ENCODE data around the gene VIPR2.

The VIPR2 gene

DNA sequence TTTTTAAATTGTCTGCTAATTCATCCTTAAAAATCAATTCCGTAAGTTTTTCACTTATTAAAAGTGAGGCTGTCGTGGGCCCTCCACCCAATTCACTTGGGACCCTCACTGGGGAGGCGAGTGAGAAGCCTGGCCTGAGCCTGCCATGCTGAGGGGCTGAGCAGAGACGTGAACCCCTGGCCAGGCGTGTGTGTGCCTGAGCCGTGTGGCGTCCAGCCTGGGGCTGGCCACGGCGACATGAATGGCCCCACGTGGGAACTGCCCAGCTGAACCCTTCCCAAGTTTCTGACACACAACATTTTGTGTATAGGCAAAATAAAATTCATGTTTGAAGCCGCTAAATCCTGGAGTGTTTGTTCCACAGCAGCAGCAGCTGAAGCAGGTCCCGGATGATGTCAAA, 13.0 kb upstream of the VIPR2 start:
- DNase-seq = no peak

DNA sequence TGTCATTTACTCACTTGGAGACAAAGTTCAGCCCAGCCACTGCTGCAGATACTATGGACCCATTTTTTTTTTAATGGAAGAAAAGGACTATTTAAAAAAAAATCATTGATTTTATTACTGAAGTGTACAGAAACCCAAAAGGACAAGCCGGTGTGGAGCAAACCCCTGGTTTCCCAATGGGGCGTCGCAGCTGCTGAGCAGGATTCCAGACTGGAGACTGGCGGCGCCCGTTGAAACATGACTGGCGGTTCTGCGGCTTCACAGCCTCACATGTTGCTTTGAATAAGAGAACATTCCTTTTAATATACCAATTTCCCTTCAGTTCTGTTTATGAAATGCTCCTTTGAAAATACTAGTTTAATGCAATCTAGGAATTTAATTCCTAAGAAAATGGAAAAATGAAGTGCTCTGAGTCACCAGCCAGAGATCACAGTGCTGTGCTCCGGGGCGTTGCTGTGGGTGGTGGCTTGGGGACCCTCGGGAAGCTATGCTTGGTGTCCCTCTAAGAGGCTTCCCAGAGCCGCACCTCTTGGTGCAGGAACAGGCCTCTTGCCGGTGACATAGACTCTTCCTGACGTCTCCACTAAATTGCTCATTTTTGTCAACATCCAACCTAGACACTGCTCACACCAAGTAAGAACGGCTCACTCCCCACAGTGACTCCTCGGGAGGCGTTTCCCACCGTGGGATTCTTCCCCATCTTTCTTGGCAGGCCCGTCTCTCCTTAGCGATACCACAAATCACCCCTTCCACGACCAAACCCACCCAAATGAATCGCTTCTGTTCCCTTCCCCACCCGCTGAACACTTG, 12.0 kb upstream of the VIPR2 start:
- no peak for DNase-seq

DNA sequence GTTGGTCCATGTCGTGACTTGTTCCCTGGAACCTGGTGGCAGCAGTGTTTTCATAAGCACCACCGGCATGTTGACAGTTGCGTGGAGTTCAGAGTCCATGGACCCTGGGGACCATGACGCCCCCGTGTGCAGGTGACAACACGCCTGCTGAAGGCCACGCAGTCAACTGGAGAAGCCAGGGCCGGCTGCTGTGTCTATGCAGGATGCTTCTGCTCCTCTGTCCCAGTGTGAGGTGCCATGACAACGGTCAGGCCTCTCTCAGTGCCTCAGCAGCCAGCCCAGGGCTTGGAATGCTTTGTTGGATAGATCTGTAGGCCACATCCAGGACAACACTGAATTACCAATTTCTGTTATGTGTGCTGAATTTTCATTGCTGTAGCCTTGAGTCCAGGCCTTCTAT, 10.7 kb upstream of the VIPR2 start:
- no peak for DNase-seq

DNA sequence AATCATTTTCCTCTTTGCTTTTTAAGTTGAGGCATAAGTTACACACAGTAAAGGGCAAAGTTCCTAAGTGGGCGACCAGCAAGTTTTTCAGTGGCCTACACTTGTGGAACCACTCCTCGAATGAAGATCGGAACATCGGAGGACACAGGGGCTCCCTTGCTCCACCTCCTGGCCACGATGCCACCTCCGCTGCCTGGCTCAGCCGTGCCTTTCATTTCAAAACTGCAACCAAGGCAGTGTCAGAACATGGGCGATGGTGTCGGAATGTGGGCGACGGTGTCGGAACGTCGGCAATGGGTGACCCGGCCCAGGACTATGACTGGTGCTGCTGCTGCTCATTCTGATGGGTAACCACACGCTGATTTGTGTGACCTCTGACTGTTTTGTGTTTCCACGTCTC, 9.6 kb upstream of the VIPR2 start:
- DNase-seq = no peak

DNA sequence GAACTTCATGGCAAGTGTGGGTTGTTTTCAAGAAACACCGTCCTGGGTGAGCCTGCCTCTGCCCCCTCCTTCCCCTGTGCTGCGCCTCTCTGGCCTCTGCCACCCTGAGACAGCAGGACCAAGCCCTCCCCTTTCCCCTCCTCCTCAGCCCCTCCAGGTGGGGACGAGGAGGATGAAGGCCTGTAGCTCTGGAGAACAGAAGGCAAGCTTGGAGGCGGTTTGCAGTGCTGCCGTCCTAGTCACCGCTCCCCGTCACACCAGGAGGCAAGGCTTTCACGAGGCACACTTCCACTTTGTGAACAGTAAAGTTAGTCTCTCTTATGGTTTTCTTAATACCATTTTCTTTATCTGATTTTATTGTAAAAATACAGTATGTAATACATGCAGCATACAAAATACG, 8.8 kb upstream of the VIPR2 start:
- no peak for DNase-seq

DNA sequence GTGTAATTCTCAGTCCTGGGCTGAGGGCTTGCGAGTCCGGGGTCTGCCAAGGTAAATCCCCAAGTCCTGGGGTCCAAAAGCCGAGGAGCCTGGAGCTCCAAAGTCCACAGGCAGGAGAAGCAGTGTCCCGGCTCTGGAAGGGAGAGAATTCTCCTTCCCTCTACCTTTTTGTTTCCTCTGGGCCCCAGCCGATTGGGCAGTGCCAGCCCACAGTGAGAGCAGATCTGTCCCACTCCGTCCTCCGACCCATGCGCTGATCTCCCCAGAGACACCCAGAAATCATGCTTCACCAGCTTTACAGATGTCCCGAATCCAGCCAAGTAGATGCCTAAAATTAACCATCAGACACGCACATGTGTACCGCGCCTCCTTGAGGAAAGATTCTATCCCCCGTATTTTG, 8.1 kb upstream of the VIPR2 start:
- no peak for DNase-seq

DNA sequence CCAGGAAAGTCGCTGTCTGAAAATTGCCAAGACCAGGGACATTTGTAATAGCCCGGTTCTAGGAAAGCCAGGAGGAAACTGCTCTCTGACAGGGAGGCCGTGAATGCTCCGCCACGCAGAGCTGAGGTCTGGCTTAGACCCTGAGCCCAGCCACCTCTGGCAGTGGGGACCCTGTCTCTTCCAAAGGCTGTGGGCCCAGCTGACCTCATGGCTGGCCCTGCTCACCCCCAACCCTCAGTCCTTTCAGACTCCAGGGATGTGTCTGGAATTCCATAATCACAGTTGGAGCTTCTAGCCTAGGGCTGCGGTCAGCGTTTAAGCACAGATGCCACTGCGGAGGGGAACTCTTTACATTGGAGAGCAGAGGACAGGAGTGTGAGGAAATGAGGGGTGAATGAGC, 6.6 kb upstream of the VIPR2 start:
- no peak for DNase-seq

DNA sequence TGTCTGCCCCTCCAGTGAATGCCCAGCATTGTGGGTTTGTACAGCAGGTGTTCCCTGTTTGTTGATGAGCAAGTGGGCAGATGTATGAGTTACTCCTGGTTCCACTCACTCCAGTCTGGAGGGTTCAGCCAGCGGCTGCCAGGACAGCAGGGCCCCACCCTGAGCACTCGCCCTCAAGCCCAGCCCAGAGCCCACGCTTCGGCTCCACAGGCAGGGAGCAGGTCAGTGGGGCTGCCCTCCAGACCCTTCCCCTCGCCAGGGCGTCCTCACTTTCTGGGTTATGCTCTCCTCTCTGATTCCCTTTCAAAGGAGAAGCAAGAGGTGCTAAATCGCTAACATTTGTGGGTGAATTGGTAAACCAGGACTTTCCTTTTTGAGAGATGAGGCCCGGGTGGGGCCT, 4.8 kb upstream of the VIPR2 start:
- no peak for DNase-seq

DNA sequence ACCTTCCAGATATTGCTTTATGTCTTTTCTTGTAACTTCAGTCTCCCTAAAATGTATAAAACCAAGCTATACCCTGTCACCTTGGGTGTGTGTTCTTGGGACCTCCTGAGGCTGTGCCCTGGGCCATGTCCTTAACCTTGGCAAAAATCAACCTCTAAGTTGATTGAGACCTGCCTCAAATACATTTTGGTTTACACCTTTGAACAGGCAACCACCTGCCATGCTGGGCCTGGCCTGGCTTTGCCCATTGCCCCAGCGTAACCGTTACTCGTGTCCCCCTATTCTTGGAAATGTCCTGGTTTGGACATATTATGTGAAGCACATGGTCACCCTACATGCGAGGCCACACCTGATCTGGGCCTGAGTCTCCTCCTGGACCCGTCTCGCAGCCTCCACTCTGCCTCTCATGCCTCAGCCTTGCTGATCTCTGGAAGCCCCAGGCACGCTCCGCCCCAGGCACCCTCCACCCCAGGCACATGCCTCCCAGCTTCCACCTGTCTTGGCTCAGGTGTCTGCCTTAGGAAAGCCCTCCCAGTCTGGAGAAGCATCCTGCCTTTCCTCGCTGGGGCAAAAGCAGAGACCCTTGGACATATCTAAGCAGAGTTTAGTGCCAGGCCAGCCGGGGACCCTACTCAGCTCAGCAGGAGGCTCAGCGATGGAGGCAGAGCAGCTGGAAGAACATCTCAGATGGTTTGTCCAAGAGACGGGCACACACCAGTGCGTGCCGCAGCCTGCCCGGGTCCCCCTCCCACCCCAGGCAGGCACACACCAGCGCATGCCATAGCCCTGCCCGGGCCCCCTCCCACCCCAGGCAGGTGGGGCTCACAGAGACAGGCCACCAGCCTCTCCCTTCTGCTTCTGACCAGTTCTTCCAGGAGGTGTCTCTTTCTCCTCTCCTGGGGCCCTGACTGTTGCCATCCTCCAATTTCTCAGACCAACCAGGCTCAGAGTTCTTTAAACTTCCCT, 4.0 kb upstream of the VIPR2 start:
- DNase-seq = no peak

DNA sequence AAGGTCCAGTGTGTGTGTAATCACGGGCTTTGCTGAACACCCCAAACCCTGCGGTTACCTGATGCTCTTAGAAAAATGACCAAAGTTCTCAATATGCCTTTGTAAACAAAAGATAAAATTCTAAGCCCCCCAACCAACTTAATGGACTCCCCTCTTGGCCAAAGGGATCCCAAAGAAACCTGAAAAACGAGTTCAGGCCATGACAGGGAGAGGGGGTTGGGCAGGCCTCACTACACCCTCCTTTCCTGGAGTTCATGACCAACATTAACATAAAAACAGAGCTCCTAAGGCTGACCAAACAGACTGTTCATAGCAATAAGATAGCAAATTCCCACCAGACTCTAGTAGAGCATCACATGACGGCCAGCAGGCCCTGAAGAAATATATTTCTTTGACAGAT, 3.0 kb upstream of the VIPR2 start:
- no peak for DNase-seq

DNA sequence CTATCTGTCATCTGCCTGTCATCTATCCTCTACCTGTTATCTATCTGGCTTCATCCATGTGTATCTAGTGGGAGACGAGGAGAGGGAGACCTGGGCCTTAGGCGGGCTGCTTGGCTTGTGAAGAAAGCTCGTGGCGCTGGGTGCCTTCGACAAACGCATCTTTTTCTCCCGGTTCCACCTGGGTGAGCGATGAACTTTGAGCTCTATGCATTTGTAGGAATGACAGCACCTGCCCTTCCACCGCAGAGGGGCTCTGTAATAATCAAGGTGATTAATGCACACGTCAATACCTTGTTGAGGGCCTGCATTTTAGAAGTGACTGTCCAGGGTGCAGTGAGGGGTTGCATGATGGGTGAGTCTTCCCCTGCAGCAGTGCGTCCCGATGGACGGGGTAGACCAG, 2.6 kb upstream of the VIPR2 start:
- no peak for DNase-seq

DNA sequence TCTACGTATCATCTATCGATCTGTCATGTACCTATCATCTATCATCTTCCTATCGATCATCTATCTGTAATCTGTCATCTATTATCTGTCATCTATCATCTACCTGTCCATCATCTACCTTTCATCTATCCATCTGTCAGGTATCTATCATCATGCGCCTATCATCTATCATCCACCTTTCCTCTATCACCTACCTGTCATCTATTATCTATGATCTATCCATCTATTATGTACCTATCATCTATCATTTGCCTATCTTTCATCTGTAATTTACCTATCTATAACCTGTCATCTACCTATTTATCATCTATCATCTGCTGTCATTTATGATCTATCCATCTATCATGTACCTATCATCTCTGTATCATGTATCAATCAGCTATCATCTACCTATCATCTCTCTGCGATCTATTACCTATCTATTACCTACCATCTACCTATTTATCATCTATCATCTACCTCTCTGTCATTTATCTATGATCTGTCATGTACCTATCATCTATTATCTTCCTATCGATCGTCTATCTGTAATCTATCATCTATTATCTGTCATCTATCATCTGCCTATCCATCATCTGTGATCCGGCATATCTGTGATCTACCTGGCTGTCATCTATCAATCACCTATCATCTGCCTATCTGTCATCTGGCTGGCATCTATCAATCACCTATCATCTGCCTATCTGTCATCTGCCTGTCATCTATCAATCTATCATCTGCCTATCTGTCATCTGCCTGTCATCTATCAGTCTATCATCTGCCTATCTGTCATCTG, 1.6 kb upstream of the VIPR2 start:
- DNase-seq = no peak

DNA sequence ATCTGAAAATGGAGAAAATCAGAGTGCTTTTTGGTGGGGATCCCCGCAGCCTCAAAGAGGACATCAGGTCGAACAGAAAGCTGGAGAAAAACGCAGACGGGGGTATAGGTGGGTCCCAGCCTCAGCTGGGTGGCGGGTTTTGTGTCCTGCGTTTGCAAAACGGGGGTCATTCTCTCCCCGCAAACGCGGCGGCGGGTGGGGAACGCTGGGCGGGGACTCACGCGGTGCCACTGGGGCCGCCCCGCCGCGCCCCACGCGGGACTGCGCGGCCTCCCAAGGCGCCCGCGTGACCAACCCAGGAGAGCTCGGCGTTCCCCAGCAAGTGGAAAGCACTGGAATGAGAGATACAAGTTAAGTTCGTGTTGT, 806 bp upstream of the VIPR2 start:
- no peak for DNase-seq

DNA sequence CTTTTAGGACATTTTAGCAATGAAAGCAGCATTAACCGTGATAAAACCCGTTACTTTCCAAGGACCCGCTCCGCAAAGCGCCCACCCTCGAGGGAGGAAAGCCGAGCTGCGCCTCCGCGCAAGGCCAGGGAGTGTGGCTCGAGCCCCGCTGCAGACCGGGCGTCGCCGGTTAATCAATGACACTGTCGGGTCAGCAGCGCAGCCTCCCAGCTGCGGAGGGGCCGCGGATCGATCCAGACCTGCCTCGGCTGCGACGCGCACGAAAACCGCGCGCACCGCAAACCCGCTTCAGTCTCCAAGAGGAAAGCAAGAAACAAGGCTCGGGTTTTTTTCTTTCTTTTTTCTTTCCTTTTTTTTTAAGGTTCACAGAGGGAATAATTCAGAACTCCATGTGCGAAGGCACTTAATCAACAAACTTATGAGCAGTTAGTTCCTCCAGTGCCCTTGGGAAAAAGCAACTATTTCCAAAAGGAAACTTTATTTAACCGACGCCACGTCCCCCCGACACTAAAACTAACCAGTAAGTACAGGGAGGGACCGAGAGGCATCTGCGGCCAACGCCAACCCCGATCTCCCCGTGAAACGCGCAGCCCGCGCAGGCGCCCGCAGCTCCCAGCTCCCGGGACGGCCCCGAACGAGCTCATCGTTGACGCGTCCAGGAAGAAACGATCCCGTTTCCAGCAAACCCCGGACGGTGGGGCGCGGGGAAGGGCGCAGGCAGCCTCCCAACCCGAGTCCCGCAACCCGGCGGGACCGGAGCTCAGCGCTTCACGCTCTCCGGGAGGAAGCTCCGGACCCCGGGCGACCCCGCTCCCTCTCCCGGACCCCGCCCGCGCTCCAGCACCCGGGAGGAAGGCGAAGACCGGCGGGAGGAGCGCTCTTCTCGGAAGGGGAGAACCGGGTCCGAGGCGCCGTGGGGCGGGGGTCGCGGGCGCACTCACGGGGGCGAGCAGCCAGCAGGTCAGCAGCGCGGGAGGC, 598 bp downstream of the VIPR2 start:
- DNase-seq = no peak

DNA sequence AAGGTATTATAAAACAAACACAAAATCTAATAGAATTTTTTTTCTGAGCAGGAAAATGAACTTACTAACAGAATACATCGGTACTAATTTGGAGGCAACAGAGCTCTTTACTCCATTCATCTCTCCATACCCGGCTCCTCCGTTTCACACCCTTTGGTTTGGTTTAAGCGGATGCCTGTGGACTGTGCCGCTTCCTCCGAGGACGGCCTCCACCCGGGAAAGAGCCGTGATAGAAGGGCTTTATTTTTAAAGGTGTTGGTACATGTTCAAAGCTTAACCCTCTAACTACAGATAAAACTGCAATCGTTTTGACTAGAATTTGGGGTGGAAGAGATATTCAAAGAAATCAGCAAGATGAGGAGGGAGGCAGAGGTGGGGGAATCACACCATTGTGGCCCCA, 1.9 kb downstream of the VIPR2 start:
- no peak for DNase-seq

DNA sequence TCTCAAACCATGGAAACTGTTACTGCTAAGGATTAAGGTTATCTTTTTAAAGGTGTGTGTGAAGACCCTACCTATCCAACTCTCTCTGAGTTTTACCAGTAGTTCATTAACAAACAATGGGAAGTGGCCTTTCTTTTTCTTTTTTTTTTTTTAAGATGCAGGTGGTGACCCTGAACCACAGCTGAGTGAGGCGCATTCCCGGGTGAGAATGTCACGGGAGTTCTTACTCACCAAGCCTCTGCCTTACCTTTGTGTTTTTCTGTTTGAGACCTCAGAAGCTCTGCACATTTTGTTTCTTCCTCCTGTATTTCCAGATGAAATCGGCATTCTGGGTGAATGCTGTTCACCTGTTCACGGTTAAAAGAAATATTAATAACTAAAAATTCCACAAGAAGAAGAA, 2.5 kb downstream of the VIPR2 start:
- DNase-seq = no peak

DNA sequence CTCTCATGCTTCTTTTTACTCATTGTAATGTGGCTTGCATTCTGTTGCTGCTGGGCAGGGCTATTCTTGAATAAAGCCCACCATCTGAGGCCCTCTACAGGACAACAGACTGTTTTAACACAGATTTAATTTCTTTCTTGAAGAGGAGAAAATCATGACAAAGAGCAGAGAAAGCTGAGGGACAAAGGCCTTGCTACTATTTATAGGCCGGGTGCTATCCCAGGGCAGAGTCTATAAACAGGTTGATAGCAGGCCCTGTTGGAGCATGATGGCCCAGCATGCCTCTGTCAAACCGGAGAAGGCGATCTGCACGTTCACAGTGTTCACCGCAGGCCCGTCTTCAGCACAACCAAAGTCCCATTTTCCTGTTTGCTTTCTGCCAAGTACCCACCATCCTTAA, 3.0 kb downstream of the VIPR2 start:
- no peak for DNase-seq

DNA sequence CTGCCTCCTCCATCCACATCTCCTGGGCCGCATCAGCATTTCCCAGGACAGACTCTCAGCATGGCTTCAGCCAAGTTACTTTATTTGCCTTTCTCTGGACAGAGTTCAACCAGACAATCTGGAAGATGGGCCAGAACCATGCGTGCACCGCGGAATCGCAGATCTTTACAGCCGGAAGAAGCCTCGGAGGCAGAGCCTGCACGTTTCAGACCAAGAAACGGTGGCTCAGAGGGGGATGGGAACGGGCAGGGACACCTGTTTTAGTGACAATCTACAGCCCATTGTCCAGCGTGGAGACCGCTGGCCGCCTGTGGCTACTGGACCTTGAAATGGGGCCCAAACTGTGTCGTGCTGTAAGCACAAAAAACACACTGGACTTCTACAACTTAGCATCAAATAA, 3.5 kb downstream of the VIPR2 start:
- no peak for DNase-seq

DNA sequence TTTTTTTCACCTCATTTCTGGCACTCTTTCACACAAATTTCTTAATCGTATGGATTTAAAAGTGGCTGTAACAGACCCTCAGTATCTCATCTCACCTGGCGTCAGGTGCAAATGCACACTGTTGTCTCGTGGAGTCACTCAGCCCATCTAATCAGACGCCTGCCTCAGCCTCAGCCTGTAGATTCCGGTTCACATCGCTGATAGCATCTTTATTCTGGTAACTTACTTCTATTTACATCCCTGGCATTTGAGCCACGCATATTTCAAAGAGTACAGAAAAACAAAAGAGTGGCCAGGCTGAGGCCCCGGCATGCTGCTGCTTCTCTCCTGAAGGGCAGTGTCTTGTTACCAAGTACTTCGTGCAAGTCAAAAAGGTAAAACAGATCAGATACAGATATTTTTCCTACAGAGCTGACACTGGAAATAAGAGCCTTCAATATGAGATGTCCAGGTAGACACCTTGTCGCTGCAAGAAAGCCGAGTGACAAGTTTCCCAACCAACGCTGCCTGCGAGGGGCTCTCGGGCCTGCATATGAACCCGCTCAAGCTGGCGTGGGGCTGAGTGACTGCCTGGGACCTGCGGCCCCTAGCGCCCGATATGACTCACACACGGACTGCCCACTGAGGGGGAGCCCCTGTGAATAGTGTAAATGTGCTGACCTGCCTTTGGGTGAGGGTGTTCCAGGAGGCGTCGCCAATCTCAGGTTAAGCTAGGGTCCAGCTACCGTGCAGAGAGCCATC, 4.3 kb downstream of the VIPR2 start:
- no peak for DNase-seq

DNA sequence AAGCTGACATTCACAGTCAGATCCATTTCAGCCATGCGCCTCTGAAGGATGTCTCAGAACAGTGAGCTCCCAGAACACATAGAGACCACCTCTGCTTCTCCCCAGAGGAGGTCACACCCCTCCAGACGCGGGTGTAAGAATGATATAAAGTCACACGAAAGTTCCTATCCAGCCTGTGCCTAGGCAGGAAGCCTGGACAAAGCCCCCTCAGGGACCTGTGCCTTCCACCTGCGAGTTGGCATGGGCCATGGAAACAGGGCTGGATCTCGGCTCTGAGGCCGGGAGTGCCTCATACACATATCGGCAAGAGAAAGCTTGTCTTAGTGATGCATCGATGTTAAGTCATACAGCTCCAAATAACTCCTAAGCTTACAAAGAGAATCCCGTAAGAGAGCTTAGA, 5.0 kb downstream of the VIPR2 start:
- DNase-seq = no peak

DNA sequence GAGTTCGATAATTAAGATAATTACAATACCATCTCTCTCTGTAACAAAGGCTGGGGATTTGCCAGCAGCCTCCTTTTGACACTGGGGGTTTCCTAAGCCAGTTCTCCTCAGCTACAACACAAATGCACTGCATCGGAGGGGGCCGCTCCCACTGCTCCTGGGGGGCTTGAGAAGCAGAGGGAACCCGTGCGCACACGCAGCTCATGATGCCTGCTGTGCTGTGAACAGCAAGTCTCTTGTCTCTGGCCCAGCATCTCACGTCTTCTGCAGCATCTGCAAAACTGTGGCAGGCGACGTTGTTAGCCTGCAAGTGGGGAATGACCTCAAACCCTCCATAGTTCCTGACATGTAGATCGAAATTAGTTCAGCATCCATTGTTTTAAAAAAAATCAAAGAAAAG, 5.5 kb downstream of the VIPR2 start:
- DNase-seq = no peak

DNA sequence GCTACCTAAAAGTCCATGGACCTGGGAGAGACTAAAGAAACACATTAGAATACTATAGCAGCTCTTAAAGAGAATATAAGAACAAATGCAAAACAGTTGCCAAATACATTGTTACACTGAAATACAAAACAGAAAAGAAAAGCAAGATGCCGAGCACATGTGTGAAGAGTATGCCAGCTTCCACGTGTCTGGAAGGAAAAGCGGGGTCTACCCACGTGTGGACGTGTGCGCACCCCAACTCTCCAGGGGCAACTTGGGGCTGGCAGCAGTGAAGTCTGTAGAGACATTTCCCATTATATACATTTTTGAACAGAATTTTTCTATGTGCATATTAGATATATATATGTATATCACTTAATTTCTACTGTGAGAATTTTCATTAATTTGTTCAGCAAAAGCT, 6.2 kb downstream of the VIPR2 start:
- no peak for DNase-seq

Data from T1000 (cell line).